HG03108 (cell line): ENCODE measurements around the gene IQCN.
A peak's percentile ranks its signal among the peaks of the same experiment; 100 is the strongest.

Experiments
- ATAC-seq: cut with Tn5 transposase; IDR thresholded peaks from one replicate; pipeline ENCODE4 v1.9.1; 2021; ENCODE audit warnings: moderate library complexity; ENCODE audit not compliant: unreplicated experiment

IQCN gene

GRCh38 chr19:18289471-18290301 is 15.4 kb upstream of the IQCN start:
- peak; percentile 4 for ATAC-seq

- no peak for ATAC-seq
Measured at GRCh38 chr19:18287836-18288772, 13.9 kb upstream of the IQCN start.

GRCh38 chr19:18286973-18287635 is 12.9 kb upstream of the IQCN start:
- ATAC-seq, result no peak

GRCh38 chr19:18284712-18285360 is 10.6 kb upstream of the IQCN start:
- ATAC-seq, result no peak

- ATAC-seq, result no peak
Measured at GRCh38 chr19:18283338-18283737, 9.1 kb upstream of the IQCN start.

- ATAC-seq, result no peak
Measured at GRCh38 chr19:18282788-18283141, 8.5 kb upstream of the IQCN start.

GRCh38 chr19:18282021-18282787 is 8.0 kb upstream of the IQCN start:
- ATAC-seq, result no peak

- peak; percentile 60 for ATAC-seq
Measured at GRCh38 chr19:18281082-18282020, 7.1 kb upstream of the IQCN start, which contains the start of gene JUND. TSS of gene JUND (minus strand) at chr19:18281622. CDS start at chr19:18281484, 138 bp downstream.

- ATAC-seq, result no peak
Measured at GRCh38 chr19:18280247-18281081, 6.2 kb upstream of the IQCN start.

GRCh38 chr19:18279516-18280246 is 5.4 kb upstream of the IQCN start:
- peak; percentile 20 for ATAC-seq

GRCh38 chr19:18279266-18279515 is 4.9 kb upstream of the IQCN start:
- no peak for ATAC-seq

GRCh38 chr19:18278521-18279265 is 4.4 kb upstream of the IQCN start:
- ATAC-seq, result no peak

- no peak for ATAC-seq
Measured at GRCh38 chr19:18274781-18275356, 617 bp upstream of the IQCN start.

GRCh38 chr19:18273561-18274218 is 562 bp downstream of the IQCN start:
- no peak for ATAC-seq

GRCh38 chr19:18271433-18271841 is 2.8 kb downstream of the IQCN start:
- no peak for ATAC-seq

GRCh38 chr19:18270326-18270725 is 3.9 kb downstream of the IQCN start:
- no peak for ATAC-seq
